ENCODE data around the gene MPZL3.

Gene MPZL3

GRCh38 chr11:118251858-118252652 is at the start of gene MPZL3:
Gene MPZL3 (minus strand): TSS chr11:118252365. CDS start chr11:118252294, 71 bp downstream.
- Mint-ChIP-seq H3K36me3 (ENCODE audit: low read depth) (peaks cover 14% of the 10 kb centered on the region), H3K27me3 (ENCODE audit: low read depth) (no peaks in the 10 kb centered on the region), H3K4me3 (peak within 1 kb of the TSS; percentile 94), H3K9me3 (no peaks in the 10 kb centered on the region), H3K27ac (peak within 1 kb of the TSS; percentile 96), H3K4me1 (ENCODE audit: low read depth) (peaks cover 26% of the 10 kb centered on the region)

- H3K27ac Mint-ChIP-seq = no peak overlapping the region
- H3K9me3 Mint-ChIP-seq = no peaks in the 10 kb centered on the region
- H3K36me3 Mint-ChIP-seq (ENCODE audit: low read depth) = peaks cover 17% of the 10 kb centered on the region
- H3K4me3 Mint-ChIP-seq = no peak overlapping the region
- no peaks in the 10 kb centered on the region for H3K27me3 Mint-ChIP-seq (ENCODE audit: low read depth)
- H3K4me1 Mint-ChIP-seq (ENCODE audit: low read depth) = peaks cover 29% of the 10 kb centered on the region
These were observed 49.5 kb upstream of the MPZL3 start for GRCh38 chr11:118301600-118302195.

- no peaks in the 10 kb centered on the region for H3K36me3 Mint-ChIP-seq (ENCODE audit: low read depth)
- H3K9me3 Mint-ChIP-seq = no peaks in the 10 kb centered on the region
- H3K4me1 Mint-ChIP-seq (ENCODE audit: low read depth) = peaks cover 15% of the 10 kb centered on the region
- H3K4me3 Mint-ChIP-seq = no peak overlapping the region
- H3K27ac Mint-ChIP-seq = no peak overlapping the region
- no peaks in the 10 kb centered on the region for H3K27me3 Mint-ChIP-seq (ENCODE audit: low read depth)
These were observed 43.8 kb upstream of the MPZL3 start for GRCh38 chr11:118295815-118296454.

GRCh38 chr11:118295199-118295598 is 43.0 kb upstream of the MPZL3 start:
- Mint-ChIP-seq H3K36me3 (ENCODE audit: low read depth) (no peaks in the 10 kb centered on the region), H3K4me1 (ENCODE audit: low read depth) (peaks cover 17% of the 10 kb centered on the region), H3K27me3 (ENCODE audit: low read depth) (no peaks in the 10 kb centered on the region), H3K9me3 (no peaks in the 10 kb centered on the region), H3K27ac (no peak overlapping the region), H3K4me3 (no peak overlapping the region)

- Mint-ChIP-seq H3K27me3 (ENCODE audit: low read depth) (no peaks in the 10 kb centered on the region), H3K9me3 (no peaks in the 10 kb centered on the region), H3K36me3 (ENCODE audit: low read depth) (peaks cover 2% of the 10 kb centered on the region), H3K4me1 (ENCODE audit: low read depth) (peaks cover 17% of the 10 kb centered on the region), H3K27ac (no peak overlapping the region), H3K4me3 (no peak overlapping the region)
These were observed 41.9 kb upstream of the MPZL3 start for GRCh38 chr11:118294053-118294452.

GRCh38 chr11:118291477-118292135 is 39.4 kb upstream of the MPZL3 start:
- Mint-ChIP-seq H3K27me3 (ENCODE audit: low read depth) (no peaks in the 10 kb centered on the region), H3K27ac (no peak overlapping the region), H3K36me3 (ENCODE audit: low read depth) (peaks cover 2% of the 10 kb centered on the region), H3K9me3 (no peaks in the 10 kb centered on the region), H3K4me3 (no peak overlapping the region), H3K4me1 (ENCODE audit: low read depth) (peaks cover 14% of the 10 kb centered on the region)

- peak overlapping the region; percentile 1 for H3K27ac Mint-ChIP-seq
These were observed 38.8 kb upstream of the MPZL3 start for GRCh38 chr11:118290923-118291322.

GRCh38 chr11:118289401-118289800 is 37.2 kb upstream of the MPZL3 start:
- Mint-ChIP-seq H3K4me1 (ENCODE audit: low read depth) (peaks cover 6% of the 10 kb centered on the region), H3K36me3 (ENCODE audit: low read depth) (peaks cover 2% of the 10 kb centered on the region), H3K9me3 (no peaks in the 10 kb centered on the region), H3K4me3 (no peak overlapping the region), H3K27ac (no peak overlapping the region), H3K27me3 (ENCODE audit: low read depth) (no peaks in the 10 kb centered on the region)

More at GRCh38 chr11:118290923-118291322, 38.8 kb upstream of the MPZL3 start:
- H3K9me3 Mint-ChIP-seq = no peaks in the 10 kb centered on the region
- H3K4me1 Mint-ChIP-seq (ENCODE audit: low read depth) = peaks cover 9% of the 10 kb centered on the region
- no peaks in the 10 kb centered on the region for H3K27me3 Mint-ChIP-seq (ENCODE audit: low read depth)
- peaks cover 2% of the 10 kb centered on the region for H3K36me3 Mint-ChIP-seq (ENCODE audit: low read depth)
- H3K4me3 Mint-ChIP-seq = no peak overlapping the region

GRCh38 chr11:118287006-118287405 is 34.8 kb upstream of the MPZL3 start:
- Mint-ChIP-seq H3K27ac (peak overlapping the region; percentile 56), H3K4me1 (ENCODE audit: low read depth) (peaks cover 19% of the 10 kb centered on the region)

GRCh38 chr11:118286545-118286944 is 34.4 kb upstream of the MPZL3 start:
- H3K4me1 Mint-ChIP-seq (ENCODE audit: low read depth) = peaks cover 21% of the 10 kb centered on the region
- H3K27ac Mint-ChIP-seq = no peak overlapping the region
- H3K27me3 Mint-ChIP-seq (ENCODE audit: low read depth) = no peaks in the 10 kb centered on the region
- H3K9me3 Mint-ChIP-seq = no peaks in the 10 kb centered on the region
- H3K4me3 Mint-ChIP-seq = no peak overlapping the region
- peaks cover 2% of the 10 kb centered on the region for H3K36me3 Mint-ChIP-seq (ENCODE audit: low read depth)

More at GRCh38 chr11:118287006-118287405, 34.8 kb upstream of the MPZL3 start:
- H3K36me3 Mint-ChIP-seq (ENCODE audit: low read depth) = peaks cover 2% of the 10 kb centered on the region
- no peaks in the 10 kb centered on the region for H3K27me3 Mint-ChIP-seq (ENCODE audit: low read depth)
- no peaks in the 10 kb centered on the region for H3K9me3 Mint-ChIP-seq
- no peak overlapping the region for H3K4me3 Mint-ChIP-seq

- no peaks in the 10 kb centered on the region for H3K36me3 Mint-ChIP-seq (ENCODE audit: low read depth)
These were observed 31.7 kb upstream of the MPZL3 start for GRCh38 chr11:118283756-118284350.

GRCh38 chr11:118283037-118283636 is 31.0 kb upstream of the MPZL3 start:
- no peaks in the 10 kb centered on the region for H3K9me3 Mint-ChIP-seq
- H3K27ac Mint-ChIP-seq = peak overlapping the region; percentile 37
- H3K36me3 Mint-ChIP-seq (ENCODE audit: low read depth) = no peaks in the 10 kb centered on the region
- H3K27me3 Mint-ChIP-seq (ENCODE audit: low read depth) = no peaks in the 10 kb centered on the region
- peaks cover 31% of the 10 kb centered on the region for H3K4me1 Mint-ChIP-seq (ENCODE audit: low read depth)
- no peak overlapping the region for H3K4me3 Mint-ChIP-seq

More at GRCh38 chr11:118283756-118284350, 31.7 kb upstream of the MPZL3 start:
- Mint-ChIP-seq H3K9me3 (no peaks in the 10 kb centered on the region), H3K27me3 (ENCODE audit: low read depth) (no peaks in the 10 kb centered on the region), H3K4me3 (no peak overlapping the region), H3K27ac (peak overlapping the region; percentile 1), H3K4me1 (ENCODE audit: low read depth) (peaks cover 28% of the 10 kb centered on the region)

- Mint-ChIP-seq H3K27me3 (ENCODE audit: low read depth) (no peaks in the 10 kb centered on the region), H3K9me3 (no peaks in the 10 kb centered on the region), H3K4me1 (ENCODE audit: low read depth) (peaks cover 31% of the 10 kb centered on the region), H3K36me3 (ENCODE audit: low read depth) (no peaks in the 10 kb centered on the region), H3K27ac (no peak overlapping the region), H3K4me3 (no peak overlapping the region)
These were observed 30.4 kb upstream of the MPZL3 start for GRCh38 chr11:118282606-118283005.

GRCh38 chr11:118281284-118281683 is 29.1 kb upstream of the MPZL3 start:
- Mint-ChIP-seq H3K4me1 (ENCODE audit: low read depth) (peaks cover 42% of the 10 kb centered on the region), H3K27ac (peak overlapping the region; percentile 51), H3K4me3 (peak overlapping the region; percentile 4), H3K9me3 (no peaks in the 10 kb centered on the region), H3K27me3 (ENCODE audit: low read depth) (no peaks in the 10 kb centered on the region), H3K36me3 (ENCODE audit: low read depth) (no peaks in the 10 kb centered on the region)
